Urinary bladder (tissue), 4 donors: ENCODE data around the gene CMTM1. TPM values are rescaled to one million over a fixed set of nuclear protein-coding genes. Genes with fewer than 3 reads are reported as not detected.
"Not testable (repeated sequence)": the region's sequence is repeated elsewhere in the genome, so short reads cannot be mapped to it uniquely, and the experiment has no call there.

Source experiments
- DNase-seq: peaks from one replicate; pipeline ENCODE4 v3.0.0-alpha.2; 2015; ENCODE audit errors: extremely low spot score
- H3K27ac ChIP-seq: one replicate; pipeline ENCODE4 v1.5.1; 2013; ENCODE audit warnings: low read depth, mild to moderate bottlenecking, moderate library complexity
- H3K36me3 ChIP-seq: one replicate; pipeline ENCODE4 v1.6.1; 2013; ENCODE audit warnings: mild to moderate bottlenecking, moderate library complexity; ENCODE audit not compliant: insufficient read depth
- H3K4me1 ChIP-seq: one replicate; pipeline ENCODE4 v1.6.1; 2013; ENCODE audit warnings: mild to moderate bottlenecking, moderate library complexity; ENCODE audit not compliant: insufficient read depth
- H3K4me3 ChIP-seq: one replicate; pipeline ENCODE4 v1.5.1; 2013; ENCODE audit warnings: low read depth, low read length
- WGBS: extraction: QIAGEN DNeasy Blood & Tissue Kit; methylation state at CpG from one replicate; pipeline ENCODE4 v1.1.7; 2013; 5-methylcytosine and 5-hydroxymethylcytosine counted together
- polyA plus RNA-seq: library from polyadenylated mRNA; stranded (reverse); fragments of 200-250 nt; gene quantifications from one replicate; pipeline ENCODE4 v1.2.3, GENCODE V29; 2013
- total RNA-seq: library from RNA; depleted of rRNA; stranded (reverse); fragments of >200 nt; gene quantifications from one replicate; pipeline ENCODE4 v1.2.3, GENCODE V29; 2014
- donor health status: healthy with polysubstance abuse.
- donor health status: healthy.

The CMTM1 gene
- total and polyA plus RNA-seq, 2 donors = 1.1 to 3.1 TPM

- Histone ChIP-seq H3K36me3 (no peaks in the 10 kb centered on the region), H3K4me1 (no peaks in the 10 kb centered on the region), H3K4me3 (no peak overlapping the region), H3K27ac (no peak overlapping the region)
- 85% methylated on average over 14 of the region's 14 CpGs for WGBS
- no peak for DNase-seq
Measured at GRCh38 chr16:66612422-66612821, 46.2 kb downstream of the CMTM1 start.

DNA sequence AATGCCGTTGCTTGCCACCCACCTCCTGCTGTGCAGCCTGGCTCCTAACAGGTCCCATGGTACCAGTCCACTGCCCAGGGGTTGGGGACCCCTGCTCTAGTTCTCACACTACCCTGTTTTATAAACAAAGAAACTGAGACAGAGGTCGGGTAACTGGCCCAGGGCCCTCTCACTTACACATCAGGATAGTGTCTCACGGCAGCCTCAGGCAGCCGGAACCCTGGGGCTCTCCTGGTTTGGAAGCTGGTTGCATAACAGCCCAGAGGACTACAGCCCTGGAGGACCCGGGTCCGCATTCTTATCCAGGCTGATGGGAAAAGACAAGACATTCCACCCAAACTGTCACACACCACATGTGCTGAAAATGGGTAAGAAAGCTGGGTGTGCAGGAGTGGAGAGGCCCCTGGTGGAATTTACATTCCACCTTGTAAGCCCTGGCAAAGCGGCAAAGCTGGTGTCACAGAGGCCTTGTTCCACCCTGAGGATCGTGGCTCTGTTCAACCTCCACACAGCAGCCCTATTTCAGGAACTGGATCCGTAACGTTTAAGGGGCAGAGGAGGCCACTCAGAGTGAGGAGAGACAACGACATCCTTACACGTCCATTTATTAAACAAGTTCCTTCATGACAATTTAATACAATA lies 48.0 kb downstream of the CMTM1 start:
- Histone ChIP-seq H3K36me3 (no peaks in the 10 kb centered on the region), H3K27ac (no peak overlapping the region), H3K4me1 (no peaks in the 10 kb centered on the region), H3K4me3 (no peak overlapping the region)
- DNase-seq = no peak
- 78% methylated on average over 12 of the region's 12 CpGs for whole genome bisulfite sequencing

DNA sequence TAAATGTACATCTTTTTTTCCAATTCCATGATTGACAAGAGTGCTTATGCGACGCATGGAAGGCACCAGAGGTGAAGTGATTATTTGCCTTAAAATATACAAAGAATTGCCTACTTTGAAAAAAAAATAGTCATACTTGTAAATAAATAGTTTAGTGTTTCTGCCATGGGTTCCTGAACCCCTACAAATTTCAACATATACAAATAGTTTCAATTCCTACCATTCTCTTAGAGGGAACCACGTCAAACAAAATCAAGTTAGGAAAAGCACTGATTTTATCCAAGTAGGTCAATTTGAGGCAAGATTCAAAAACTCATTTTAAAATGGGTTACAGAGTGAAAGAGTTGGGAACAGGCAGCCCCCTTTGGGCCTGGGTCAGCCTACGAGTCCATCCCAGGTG lies 49.9 kb downstream of the CMTM1 start:
- no peaks in the 10 kb centered on the region for H3K36me3 ChIP-seq
- no peak overlapping the region for H3K27ac ChIP-seq
- WGBS = 92% methylated on average over 4 of the region's 4 CpGs
- H3K4me1 ChIP-seq = no peaks in the 10 kb centered on the region
- DNase-seq = no peak
- H3K4me3 ChIP-seq = no peak overlapping the region

DNA sequence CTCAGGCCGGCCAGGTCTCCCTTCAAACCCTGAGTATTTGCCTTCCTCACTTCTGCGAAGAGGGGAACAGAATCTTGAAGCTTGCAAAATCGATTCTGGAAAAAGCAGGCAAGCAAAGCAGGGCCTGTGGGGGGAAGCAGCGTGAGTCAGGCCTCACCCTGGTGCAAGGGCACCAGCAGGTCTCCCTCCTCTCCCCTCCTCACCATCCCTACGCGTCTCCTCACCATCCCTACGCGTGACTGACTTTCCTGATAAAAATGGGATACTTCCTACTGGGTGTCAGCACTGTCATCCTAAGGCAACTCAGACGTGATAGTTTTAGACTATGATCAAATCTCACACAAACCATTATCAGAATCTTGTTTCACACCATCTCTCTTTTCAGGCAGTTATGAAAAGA lies 50.4 kb downstream of the CMTM1 start:
- WGBS = 76% methylated on average over 9 of the region's 9 CpGs

DNA sequence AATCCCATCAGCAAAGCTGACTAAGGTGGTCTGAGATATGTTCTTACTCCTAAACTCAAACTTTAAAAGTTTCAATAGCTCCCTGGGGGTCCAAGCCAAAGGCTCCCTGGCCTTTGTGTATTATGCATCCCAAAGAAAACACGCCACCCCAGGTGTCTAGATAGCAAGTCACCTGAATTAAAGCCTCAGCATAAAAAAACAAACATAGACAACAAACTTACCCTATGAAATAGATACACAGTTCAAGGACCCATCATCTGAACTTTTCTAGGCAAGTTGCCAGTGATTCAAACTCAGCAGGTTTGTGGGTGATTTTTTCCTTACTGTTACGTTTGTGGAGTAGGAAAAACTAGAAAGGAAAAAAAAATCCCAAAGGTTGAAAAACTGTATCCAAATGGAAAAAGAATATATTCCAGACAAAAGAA lies 50.8 kb downstream of the CMTM1 start:
- Histone ChIP-seq H3K36me3 (no peaks in the 10 kb centered on the region), H3K4me1 (no peaks in the 10 kb centered on the region), H3K4me3 (no peak overlapping the region), H3K27ac (no peak overlapping the region)
- no peak for DNase-seq
- WGBS = 85% methylated on average over 2 of the region's 2 CpGs

More for the DNA sequence above, 50.4 kb downstream of the CMTM1 start:
- no peak for DNase-seq
- Histone ChIP-seq H3K36me3 (no peaks in the 10 kb centered on the region), H3K4me3 (no peak overlapping the region), H3K4me1 (no peaks in the 10 kb centered on the region), H3K27ac (no peak overlapping the region)

GRCh38 chr16:66617728-66618127 lies 51.5 kb downstream of the CMTM1 start:
- Histone ChIP-seq H3K4me3 (no peak overlapping the region), H3K36me3 (no peaks in the 10 kb centered on the region), H3K27ac (no peak overlapping the region), H3K4me1 (no peaks in the 10 kb centered on the region)
- DNase-seq = no peak
- WGBS = 64% methylated on average over 7 of the region's 7 CpGs

GRCh38 chr16:66618588-66619375 lies 52.5 kb downstream of the CMTM1 start:
- no peak for DNase-seq
- Histone ChIP-seq H3K4me1 (no peaks in the 10 kb centered on the region), H3K27ac (no peak overlapping the region), H3K36me3 (no peaks in the 10 kb centered on the region), H3K4me3 (no peak overlapping the region)
- 51% methylated on average over 10 of the region's 10 CpGs for WGBS

GRCh38 chr16:66619534-66620428 lies 53.5 kb downstream of the CMTM1 start:
- no peak overlapping the region for H3K27ac ChIP-seq
- no peak overlapping the region for H3K4me3 ChIP-seq
- H3K36me3 ChIP-seq = no peaks in the 10 kb centered on the region
- DNase-seq = no peak
- H3K4me1 ChIP-seq = no peaks in the 10 kb centered on the region
- WGBS = 73% methylated on average over 12 of the region's 12 CpGs

DNA sequence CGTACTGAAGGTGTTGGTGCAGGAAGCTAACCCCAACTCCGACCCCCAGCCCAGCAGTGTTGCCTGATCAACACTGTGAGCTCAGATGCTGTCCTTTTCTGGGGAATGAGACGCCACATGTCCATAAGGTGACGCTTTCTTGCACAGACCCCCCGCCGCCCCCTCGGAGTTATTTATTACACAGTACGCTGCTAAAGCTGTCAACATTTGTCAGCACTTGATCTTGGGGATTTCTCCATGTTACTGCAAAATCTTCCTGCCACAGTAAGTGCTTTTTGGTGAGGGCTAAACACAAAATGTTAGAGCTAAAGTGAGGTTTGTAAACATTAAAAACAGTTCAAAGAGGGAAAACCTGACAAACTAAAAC lies 54.2 kb downstream of the CMTM1 start:
- H3K4me1 ChIP-seq = no peaks in the 10 kb centered on the region
- no peak overlapping the region for H3K27ac ChIP-seq
- no peak for DNase-seq
- WGBS = 79% methylated on average over 8 of the region's 8 CpGs
- H3K36me3 ChIP-seq = no peaks in the 10 kb centered on the region
- H3K4me3 ChIP-seq = no peak overlapping the region

DNA sequence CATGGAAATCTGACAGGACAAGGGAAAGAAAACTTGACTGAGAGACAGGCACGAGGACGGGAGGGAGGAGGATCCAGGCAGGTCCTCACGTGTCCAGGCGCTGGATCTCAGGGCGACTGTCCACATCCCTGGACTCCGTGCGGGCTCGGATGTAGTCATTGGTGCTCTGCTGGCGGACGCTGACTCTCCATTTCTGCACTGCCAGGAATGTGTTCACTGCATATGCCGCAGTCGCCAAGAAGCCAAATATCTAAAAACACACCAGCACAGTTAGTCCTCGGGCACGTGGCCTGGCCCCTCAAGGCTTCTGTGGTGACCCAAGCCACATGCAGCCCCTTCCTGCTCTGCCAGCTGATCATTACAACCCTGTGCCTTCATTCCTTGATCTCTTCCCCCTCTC lies 55.7 kb downstream of the CMTM1 start:
- WGBS = 93% methylated on average over 14 of the region's 14 CpGs
- no peak for DNase-seq
- H3K4me3 ChIP-seq = no peak overlapping the region
- no peaks in the 10 kb centered on the region for H3K36me3 ChIP-seq
- no peaks in the 10 kb centered on the region for H3K4me1 ChIP-seq
- no peak overlapping the region for H3K27ac ChIP-seq

DNA sequence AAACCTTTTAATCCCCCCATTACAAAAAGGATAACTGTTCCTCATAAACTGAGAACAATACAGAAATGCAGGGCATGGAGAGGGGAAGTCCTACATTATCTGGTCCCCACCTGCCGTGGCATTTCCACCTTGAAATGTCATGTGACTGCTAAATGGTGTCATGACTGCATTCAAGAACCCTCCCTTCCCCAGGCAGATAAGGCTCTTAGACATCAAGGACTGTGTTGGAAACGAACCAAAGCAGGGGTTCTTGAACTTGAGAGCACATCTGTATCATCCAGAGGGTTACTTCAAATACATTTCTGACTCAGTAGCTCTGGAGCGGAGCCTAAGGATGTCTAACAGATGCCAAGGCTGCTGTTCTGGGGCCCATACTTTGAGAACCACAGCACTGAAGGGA lies 56.6 kb downstream of the CMTM1 start:
- DNase-seq = no peak
- H3K36me3 ChIP-seq = no peaks in the 10 kb centered on the region
- no peak overlapping the region for H3K27ac ChIP-seq
- no peaks in the 10 kb centered on the region for H3K4me1 ChIP-seq
- H3K4me3 ChIP-seq = no peak overlapping the region
- WGBS = 81% methylated on average over 3 of the region's 3 CpGs

- Histone ChIP-seq H3K4me3 (no peak overlapping the region), H3K27ac (no peak overlapping the region), H3K4me1 (no peaks in the 10 kb centered on the region), H3K36me3 (no peaks in the 10 kb centered on the region)
- 87% methylated on average over 3 of the region's 3 CpGs for WGBS
- no peak for DNase-seq
Measured at GRCh38 chr16:66623755-66624154, 57.5 kb downstream of the CMTM1 start.

- H3K36me3 ChIP-seq, H3K4me3 ChIP-seq, H3K27ac ChIP-seq, DNase-seq, H3K4me1 ChIP-seq: not testable (repeated sequence)
- WGBS = 84% methylated on average over 17 of the region's 17 CpGs
Measured at GRCh38 chr16:66627611-66628378, 61.6 kb downstream of the CMTM1 start.
